IMR-90 (cell line): ENCODE measurements around the gene CD34. TPM values are rescaled to one million over a fixed set of nuclear protein-coding genes. Genes with fewer than 3 reads are reported as not detected.
A peak's percentile ranks its signal among the peaks of the same experiment; 100 is the strongest.

Experiments used
- ATAC-seq: fragments of 200-7000 bp; cut with Tn5 transposase; 2 replicates; pipeline ENCODE4 v1.9.1; 2020; ENCODE audit warnings: low read depth, mild to moderate bottlenecking, moderate library complexity
- BruUV-seq: library from RNA; stranded (reverse); fragments of 400-500 nt; replicated peaks from 2 replicates; lab custom pipeline; 2021; lab: Mats Ljungman, UMichigan
- CTCF ChIA-PET: fragments of 300-600 bp; formaldehyde crosslinking; extraction: SDS; loops from one replicate; lab custom pipeline; 2021; ENCODE audit warnings: antibody characterized with exemption; lab: Yijun Ruan, JAX
- POLR2A ChIA-PET: fragments of 300-600 bp; sonication (Branson Sonifier 250); formaldehyde crosslinking; loops from one replicate; lab custom pipeline; 2022; ENCODE audit warnings: antibody characterized with exemption; ENCODE audit not compliant: unreplicated experiment; lab: Charles Lee
- DNase-seq: peaks from one replicate; pipeline ENCODE4 v3.0.0; 2013
- H2AFZ ChIP-seq: replicated peaks from 2 replicates; pipeline ENCODE3; 2013; ENCODE audit warnings: low read length, mild to moderate bottlenecking; ENCODE audit not compliant: poor library complexity
- H2AK5ac ChIP-seq: 2 replicates; pipeline ENCODE4 v1.6.1; 2013; ENCODE audit warnings: low read depth, low read length, inconsistent platforms
- H2AK9ac ChIP-seq: replicated peaks from 2 replicates; pipeline ENCODE3; 2013; ENCODE audit warnings: mild to moderate bottlenecking, low read depth, low read length, moderate library complexity; ENCODE audit not compliant: poor library complexity
- H2BK120ac ChIP-seq: 2 replicates; pipeline ENCODE4 v1.6.1; 2013; ENCODE audit warnings: low read depth, low read length, inconsistent platforms
- H2BK15ac ChIP-seq: 3 replicates; pipeline ENCODE4 v1.6.1; 2013; ENCODE audit warnings: low read depth, low read length, inconsistent platforms
- H2BK20ac ChIP-seq: 2 replicates; pipeline ENCODE4 v1.6.1; 2013; ENCODE audit warnings: low read depth, mild to moderate bottlenecking, inconsistent platforms, low read length, moderate library complexity
- H2BK5ac ChIP-seq: 2 replicates; pipeline ENCODE4 v1.6.1; 2013; ENCODE audit warnings: mild to moderate bottlenecking, low read depth, low read length, inconsistent platforms; ENCODE audit not compliant: poor library complexity, severe bottlenecking
- H3K14ac ChIP-seq: replicated peaks from 2 replicates; pipeline ENCODE4 v1.6.1; 2013; ENCODE audit warnings: low read depth, low read length, inconsistent platforms
- H3K18ac ChIP-seq: 2 replicates; pipeline ENCODE4 v1.6.1; 2013; ENCODE audit warnings: low read depth, low read length, control low read depth
- H3K23ac ChIP-seq: 2 replicates; pipeline ENCODE4 v1.6.1; 2013; ENCODE audit warnings: low read depth, low read length, inconsistent platforms
- H3K27ac ChIP-seq: 2 replicates; pipeline ENCODE4 v1.5.1; 2013; ENCODE audit warnings: mild to moderate bottlenecking, control low read depth, low read length; ENCODE audit not compliant: insufficient read depth
- H3K27me3 ChIP-seq: 2 replicates; pipeline ENCODE4 v1.6.1; 2013; ENCODE audit warnings: low read length; ENCODE audit not compliant: control insufficient read depth, insufficient read depth
- H3K36me3 ChIP-seq: 2 replicates; pipeline ENCODE4 v1.6.1; 2013; ENCODE audit warnings: low read length, mixed read lengths; ENCODE audit not compliant: control insufficient read depth, insufficient read depth
- H3K4ac ChIP-seq: 2 replicates; pipeline ENCODE4 v1.6.1; 2013; ENCODE audit warnings: low read depth, low read length, inconsistent platforms
- H3K4me1 ChIP-seq: 2 replicates; pipeline ENCODE4 v1.6.1; 2013; ENCODE audit warnings: low read length, mixed read lengths; ENCODE audit not compliant: control insufficient read depth, insufficient read depth
- H3K4me2 ChIP-seq: 2 replicates; pipeline ENCODE4 v1.6.1; 2013; ENCODE audit warnings: low read depth, mild to moderate bottlenecking, control low read depth, low read length, moderate library complexity
- H3K4me3 ChIP-seq: 2 replicates; pipeline ENCODE4 v1.5.1; 2013; ENCODE audit warnings: low read depth, mild to moderate bottlenecking, control low read depth, low read length, moderate library complexity; ENCODE audit not compliant: insufficient read depth
- H3K56ac ChIP-seq: 2 replicates; pipeline ENCODE4 v1.6.1; 2013; ENCODE audit warnings: low read length, inconsistent platforms; ENCODE audit not compliant: insufficient read depth; ENCODE audit errors: extremely low read depth
- H3K79me1 ChIP-seq, 2 experiments: 2 replicates each; pipeline ENCODE4 v1.6.1; 2013; ENCODE audit warnings: low read length in 2 of 2, inconsistent platforms in 1 of 2, low read depth in 1 of 2
- H3K9ac ChIP-seq: 2 replicates; pipeline ENCODE4 v1.6.1; 2013; ENCODE audit warnings: low read depth, low read length, control low read depth
- H3K9me1 ChIP-seq: 2 replicates; pipeline ENCODE4 v1.6.1; 2013; ENCODE audit warnings: low read length, inconsistent platforms; ENCODE audit not compliant: insufficient read depth
- H3K9me3 ChIP-seq: 2 replicates; pipeline ENCODE4 v1.6.1; 2013; ENCODE audit warnings: low read length; ENCODE audit not compliant: control insufficient read depth, insufficient read depth
- H4K20me1 ChIP-seq: 2 replicates; pipeline ENCODE4 v1.6.1; 2013; ENCODE audit warnings: low read length, inconsistent platforms; ENCODE audit not compliant: insufficient read depth
- H4K5ac ChIP-seq: 2 replicates; pipeline ENCODE4 v1.6.1; 2013; ENCODE audit warnings: mild to moderate bottlenecking, low read depth, low read length, control low read depth
- H4K8ac ChIP-seq, 2 experiments: 2 replicates each; pipeline ENCODE4 v1.6.1; 2013; ENCODE audit warnings: low read depth in 2 of 2, low read length in 2 of 2, control low read depth in 1 of 2, inconsistent platforms in 1 of 2
- H4K91ac ChIP-seq: 2 replicates; pipeline ENCODE4 v1.6.1; 2013; ENCODE audit warnings: low read depth, low read length, inconsistent platforms; ENCODE audit not compliant: insufficient read depth
- BHLHE40 ChIP-seq: fragments of 150-350 bp; IDR thresholded peaks from 2 replicates; pipeline ENCODE4 v1.6.1; 2016; ENCODE audit warnings: mild to moderate bottlenecking, low read depth, low read length
- CEBPB ChIP-seq: IDR thresholded peaks from 2 replicates; pipeline ENCODE4 v1.6.1; 2012; ENCODE audit warnings: low read depth, low read length, improper control_type of control experiment
- CHD1 ChIP-seq: IDR thresholded peaks from 2 replicates; pipeline ENCODE4 v1.6.1; 2012; ENCODE audit warnings: low read depth, low read length, improper control_type of control experiment
- FOS ChIP-seq: fragments of 150-350 bp; IDR thresholded peaks from 2 replicates; pipeline ENCODE4 v1.6.1; 2016; ENCODE audit warnings: low read depth, low read length
- MAFK ChIP-seq: IDR thresholded peaks from 2 replicates; pipeline ENCODE4 v1.6.1; 2012; ENCODE audit warnings: low read depth, low read length, improper control_type of control experiment
- MAZ ChIP-seq: IDR thresholded peaks from 2 replicates; pipeline ENCODE4 v1.6.1; 2012; ENCODE audit warnings: low read depth, mild to moderate bottlenecking, low read length, improper control_type of control experiment, moderate library complexity, borderline replicate concordance
- MXI1 ChIP-seq: IDR thresholded peaks from 2 replicates; pipeline ENCODE4 v1.6.1; 2012; ENCODE audit warnings: low read depth, mild to moderate bottlenecking, low read length, moderate library complexity, borderline replicate concordance
- NFE2L2 ChIP-seq: fragments of 150-350 bp; IDR thresholded peaks from 2 replicates; pipeline ENCODE4 v1.6.1; 2016; ENCODE audit warnings: low read depth, mild to moderate bottlenecking, low read length
- POLR2A ChIP-seq: IDR thresholded peaks from 2 replicates; pipeline ENCODE4 v1.6.1; 2012; ENCODE audit warnings: mild to moderate bottlenecking, low read depth, low read length
- RAD21 ChIP-seq: IDR thresholded peaks from 2 replicates; pipeline ENCODE4 v1.6.1; 2012; ENCODE audit warnings: low read length, improper control_type of control experiment
- RCOR1 ChIP-seq: IDR thresholded peaks from 2 replicates; pipeline ENCODE4 v1.6.1; 2012; ENCODE audit warnings: mild to moderate bottlenecking, low read length, improper control_type of control experiment; ENCODE audit not compliant: insufficient replicate concordance
- RFX5 ChIP-seq: IDR thresholded peaks from 2 replicates; pipeline ENCODE4 v1.8.0; 2012; ENCODE audit warnings: low read depth, mild to moderate bottlenecking, low read length, moderate library complexity
- SMC3 ChIP-seq: fragments of 150-350 bp; IDR thresholded peaks from 2 replicates; pipeline ENCODE4 v1.6.1; 2016; ENCODE audit warnings: low read depth, mild to moderate bottlenecking, antibody characterized with exemption, low read length, moderate library complexity
- WGBS, 2 experiments: methylation state at CpG; one replicate each; pipeline versions ENCODE4 v1.1.5 to v1.1.7; 2013; ENCODE audit warnings: missing lambda C conversion rate in 2 of 2; ENCODE audit not compliant: insufficient read length in 1 of 2; ENCODE audit errors: extremely low coverage in 2 of 2; 5-methylcytosine and 5-hydroxymethylcytosine counted together
- dilution Hi-C: fragments of 300-500 bp; cut with HindIII; formaldehyde crosslinking; loops from one replicate; pipeline ENCODE4 v1.14.3; 2018; ENCODE audit warnings: low sequenced_read_pairs; ENCODE audit not compliant: unreplicated experiment
- in situ Hi-C: fragments of 300-500 bp; cut with MboI; formaldehyde crosslinking; loops from 3 replicates; pipeline ENCODE4 v1.14.3; 2019; ENCODE audit warnings: low sequenced_read_pairs, inconsistent platforms, mixed read lengths
- intact Hi-C: fragments of 100-400 bp; cut with micrococcal nuclease; formaldehyde crosslinking; loops from 2 replicates; pipeline ENCODE4 v1.10.0; 2022
- polyA plus RNA-seq, 3 experiments: library from polyadenylated mRNA; depleted of rRNA; stranded (reverse); fragments of >200 nt; gene quantifications; 2 replicates each; pipeline ENCODE4 v1.2.3, GENCODE V29; 2012; ENCODE audit warnings: low replicate concordance in 1 of 3
- total RNA-seq: library from RNA; depleted of rRNA; stranded (reverse); fragments of >200 nt; gene quantifications from 2 replicates; pipeline ENCODE4 v1.2.3, GENCODE V29; 2012
- TF ChIP-seq, protein P1 (sequence below): fragments of 150-350 bp; IDR thresholded peaks from 2 replicates; pipeline ENCODE4 v1.6.1; 2016; ENCODE audit warnings: low read depth, mild to moderate bottlenecking, low read length, moderate library complexity, borderline replicate concordance
- TF ChIP-seq, protein P2 (sequence below): conservative IDR thresholded peaks from 2 replicates; pipeline ENCODE4 v1.5.1; 2012; ENCODE audit warnings: mild to moderate bottlenecking, low read depth, low read length, improper control_type of control experiment

Gene CD34
- total and polyA plus RNA-seq, 2 of the 4 experiments (the other 2 are of a cell fraction) = 0.14 TPM; not detected in 1

DNA sequence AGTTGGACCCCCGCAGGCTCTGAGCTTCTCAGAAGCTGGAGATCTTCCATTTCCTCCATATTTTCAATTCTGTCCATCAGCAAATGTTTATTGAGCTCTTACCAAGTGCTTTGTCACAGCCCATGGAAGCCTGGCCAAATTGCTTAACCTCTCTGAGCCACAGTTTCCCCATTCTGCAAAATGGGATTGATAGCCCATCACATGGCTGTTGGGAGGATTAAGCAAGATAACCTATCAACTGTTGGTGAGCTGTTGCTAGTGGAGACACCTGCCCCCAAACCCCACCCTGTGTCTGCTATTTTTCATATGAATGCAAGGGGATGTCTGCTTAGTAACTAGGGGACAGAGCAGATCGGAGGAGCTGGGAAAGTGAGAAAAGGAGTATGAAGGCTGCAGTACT lies 38.3 kb downstream of the CD34 start:
- Histone ChIP-seq H3K36me3 (no peaks in the 10 kb centered on the region), H4K20me1 (no peaks in the 10 kb centered on the region), H3K14ac (no peak overlapping the region), H3K9me3 (no peaks in the 10 kb centered on the region), H4K5ac (no peak overlapping the region), H2BK120ac (no peak overlapping the region), H4K91ac (no peak overlapping the region), H3K27ac (no peak overlapping the region), H2AK9ac (no peak overlapping the region), H3K9me1 (no peaks in the 10 kb centered on the region), H3K79me1 (peaks cover 0 to 9% of the 10 kb centered on the region in 2 experiments; a peak in 2 of 4 replicates), H2BK5ac (no peak overlapping the region), H2AFZ (peak overlapping the region; percentile 15), H3K18ac (no peak overlapping the region), H3K4me2 (no peak overlapping the region), H3K4me3 (no peak overlapping the region), H3K56ac (no peak overlapping the region), H2BK20ac (no peak overlapping the region), H3K9ac (no peak overlapping the region), H4K8ac (no peak overlapping the region), H3K23ac (no peak overlapping the region), H3K4ac (no peak overlapping the region), H2BK15ac (no peak overlapping the region), H3K27me3 (peaks cover 4% of the 10 kb centered on the region), H2AK5ac (no peak overlapping the region), H3K4me1 (peaks cover 1% of the 10 kb centered on the region; the same call in 1 of the 2 replicates)
- DNase-seq (no peak), ATAC-seq (no peak)
- in situ Hi-C loops = no loop called here
- TF ChIP-seq, protein P1, sequence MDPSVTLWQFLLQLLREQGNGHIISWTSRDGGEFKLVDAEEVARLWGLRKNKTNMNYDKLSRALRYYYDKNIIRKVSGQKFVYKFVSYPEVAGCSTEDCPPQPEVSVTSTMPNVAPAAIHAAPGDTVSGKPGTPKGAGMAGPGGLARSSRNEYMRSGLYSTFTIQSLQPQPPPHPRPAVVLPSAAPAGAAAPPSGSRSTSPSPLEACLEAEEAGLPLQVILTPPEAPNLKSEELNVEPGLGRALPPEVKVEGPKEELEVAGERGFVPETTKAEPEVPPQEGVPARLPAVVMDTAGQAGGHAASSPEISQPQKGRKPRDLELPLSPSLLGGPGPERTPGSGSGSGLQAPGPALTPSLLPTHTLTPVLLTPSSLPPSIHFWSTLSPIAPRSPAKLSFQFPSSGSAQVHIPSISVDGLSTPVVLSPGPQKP = no peak
- TF ChIP-seq, protein P2, sequence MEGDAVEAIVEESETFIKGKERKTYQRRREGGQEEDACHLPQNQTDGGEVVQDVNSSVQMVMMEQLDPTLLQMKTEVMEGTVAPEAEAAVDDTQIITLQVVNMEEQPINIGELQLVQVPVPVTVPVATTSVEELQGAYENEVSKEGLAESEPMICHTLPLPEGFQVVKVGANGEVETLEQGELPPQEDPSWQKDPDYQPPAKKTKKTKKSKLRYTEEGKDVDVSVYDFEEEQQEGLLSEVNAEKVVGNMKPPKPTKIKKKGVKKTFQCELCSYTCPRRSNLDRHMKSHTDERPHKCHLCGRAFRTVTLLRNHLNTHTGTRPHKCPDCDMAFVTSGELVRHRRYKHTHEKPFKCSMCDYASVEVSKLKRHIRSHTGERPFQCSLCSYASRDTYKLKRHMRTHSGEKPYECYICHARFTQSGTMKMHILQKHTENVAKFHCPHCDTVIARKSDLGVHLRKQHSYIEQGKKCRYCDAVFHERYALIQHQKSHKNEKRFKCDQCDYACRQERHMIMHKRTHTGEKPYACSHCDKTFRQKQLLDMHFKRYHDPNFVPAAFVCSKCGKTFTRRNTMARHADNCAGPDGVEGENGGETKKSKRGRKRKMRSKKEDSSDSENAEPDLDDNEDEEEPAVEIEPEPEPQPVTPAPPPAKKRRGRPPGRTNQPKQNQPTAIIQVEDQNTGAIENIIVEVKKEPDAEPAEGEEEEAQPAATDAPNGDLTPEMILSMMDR = no peak
- TF ChIP-seq POLR2A = no peak
- no peak for TF ChIP-seq NFE2L2
- TF ChIP-seq MXI1 = no peak
- TF ChIP-seq CHD1 = no peak
- no peak for TF ChIP-seq RAD21
- TF ChIP-seq BHLHE40 = no peak
- no peak for TF ChIP-seq SMC3
- TF ChIP-seq CEBPB = no peak
- TF ChIP-seq MAFK = no peak
- no peak for TF ChIP-seq RFX5
- TF ChIP-seq MAZ = no peak
- no peak for TF ChIP-seq FOS
- no peak for TF ChIP-seq RCOR1
- intact Hi-C loops = no loop called here
- ChIA-PET CTCF (interaction anchor here (2.7 kb wide), 1 partner anchor 12 kb away, joined by 15 read pairs; no protein-coding TSS in a partner anchor), POLR2A (no interaction called here)
- dilution Hi-C loops = no loop called here
- no TSS peak for BruUV-seq
- no CpG with 5 or more reads among the region's 2 CpGs for WGBS, 2 experiments
